Measurements from ENCODE around the gene MFNG.

DNA sequence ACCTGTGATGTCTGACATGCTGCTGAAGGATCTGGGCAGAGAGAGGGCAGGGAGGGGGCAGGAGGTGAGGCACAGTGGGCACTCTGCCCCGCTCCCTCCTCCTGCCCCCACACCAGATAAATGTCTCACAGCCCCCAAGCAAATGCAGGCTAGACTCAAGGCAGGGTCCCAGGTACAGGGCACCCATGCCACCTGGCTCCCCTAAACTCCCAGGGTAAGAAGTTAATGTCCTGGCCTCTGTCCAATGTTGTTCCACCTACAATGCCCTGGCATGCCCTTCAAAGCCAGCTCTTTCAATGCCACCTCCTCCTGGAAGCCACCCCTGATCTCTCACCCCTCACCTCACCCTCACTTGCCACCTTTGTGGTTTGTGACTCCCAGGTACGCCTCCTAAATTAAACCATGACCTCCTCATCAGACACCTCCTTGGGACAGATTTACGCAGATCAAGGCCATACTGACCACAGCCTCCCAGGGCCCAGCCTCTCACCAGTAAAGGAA, 17.0 kb upstream of the MFNG start:
- no peak for TF ChIP-seq POLR2A (IDR thresholded peaks at IDR 0.05)
- TF ChIP-seq, protein P1, sequence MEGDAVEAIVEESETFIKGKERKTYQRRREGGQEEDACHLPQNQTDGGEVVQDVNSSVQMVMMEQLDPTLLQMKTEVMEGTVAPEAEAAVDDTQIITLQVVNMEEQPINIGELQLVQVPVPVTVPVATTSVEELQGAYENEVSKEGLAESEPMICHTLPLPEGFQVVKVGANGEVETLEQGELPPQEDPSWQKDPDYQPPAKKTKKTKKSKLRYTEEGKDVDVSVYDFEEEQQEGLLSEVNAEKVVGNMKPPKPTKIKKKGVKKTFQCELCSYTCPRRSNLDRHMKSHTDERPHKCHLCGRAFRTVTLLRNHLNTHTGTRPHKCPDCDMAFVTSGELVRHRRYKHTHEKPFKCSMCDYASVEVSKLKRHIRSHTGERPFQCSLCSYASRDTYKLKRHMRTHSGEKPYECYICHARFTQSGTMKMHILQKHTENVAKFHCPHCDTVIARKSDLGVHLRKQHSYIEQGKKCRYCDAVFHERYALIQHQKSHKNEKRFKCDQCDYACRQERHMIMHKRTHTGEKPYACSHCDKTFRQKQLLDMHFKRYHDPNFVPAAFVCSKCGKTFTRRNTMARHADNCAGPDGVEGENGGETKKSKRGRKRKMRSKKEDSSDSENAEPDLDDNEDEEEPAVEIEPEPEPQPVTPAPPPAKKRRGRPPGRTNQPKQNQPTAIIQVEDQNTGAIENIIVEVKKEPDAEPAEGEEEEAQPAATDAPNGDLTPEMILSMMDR (IDR thresholded peaks at IDR 0.05): no peak
- TF ChIP-seq POLR2AphosphoS5 (IDR thresholded peaks at IDR 0.05): no peak

Data from upper lobe of left lung (tissue), 4 donors.